SH-SY5Y (cell line): Measurements from ENCODE around the gene TTLL9.

Source experiments
- GATA2 ChIP-seq: IDR thresholded peaks from 2 replicates; pipeline ENCODE4 v1.6.1; 2011; ENCODE audit warnings: mild to moderate bottlenecking, low read depth, low read length
- GATA3 ChIP-seq: IDR thresholded peaks from 2 replicates; pipeline ENCODE4 v1.6.1; 2011; ENCODE audit warnings: low read depth, mild to moderate bottlenecking, low read length, moderate library complexity

DNA sequence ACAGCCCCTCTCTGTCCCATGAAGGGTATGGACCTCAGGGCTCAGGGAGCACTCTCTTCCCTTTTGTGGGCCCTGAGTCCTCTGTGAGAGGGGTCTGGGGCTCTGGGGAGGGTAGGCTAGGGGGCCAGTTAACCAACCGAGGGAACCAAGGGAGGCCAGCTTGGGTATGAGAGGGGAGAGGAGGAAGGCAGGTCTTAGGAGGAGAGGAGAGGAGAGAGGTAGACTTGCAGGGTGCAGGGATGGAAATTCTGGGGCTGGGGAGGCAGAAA is 827 bp upstream of the TTLL9 start:
- TF ChIP-seq GATA3 (no peak), GATA2 (no peak)
